ENCODE measurements around the gene GRIK2.

The GRIK2 gene

GRCh38 chr6:101719521-101719920, 326.0 kb downstream of the GRIK2 start:
- DNase-seq (ENCODE audit: low read depth) = no peak

- no peak for DNase-seq (ENCODE audit: low read depth)
Observed at GRCh38 chr6:101722471-101722870, 329.0 kb downstream of the GRIK2 start.

GRCh38 chr6:101722991-101723579, 329.6 kb downstream of the GRIK2 start:
- DNase-seq (ENCODE audit: low read depth) = no peak

GRCh38 chr6:101728388-101728787, 334.9 kb downstream of the GRIK2 start:
- no peak for DNase-seq (ENCODE audit: low read depth)

- DNase-seq (ENCODE audit: low read depth) = no peak
Observed at GRCh38 chr6:101728956-101729355, 335.4 kb downstream of the GRIK2 start.

- DNase-seq (ENCODE audit: low read depth) = no peak
Observed at GRCh38 chr6:101730954-101731353, 337.4 kb downstream of the GRIK2 start.

GRCh38 chr6:101733899-101734298, 340.4 kb downstream of the GRIK2 start:
- DNase-seq (ENCODE audit: low read depth) = no peak

- no peak for DNase-seq (ENCODE audit: low read depth)
Observed at GRCh38 chr6:101738481-101738880, 345.0 kb downstream of the GRIK2 start.

GRCh38 chr6:101740631-101741030, 347.1 kb downstream of the GRIK2 start:
- DNase-seq (ENCODE audit: low read depth) = no peak

GRCh38 chr6:101741474-101742171, 348.1 kb downstream of the GRIK2 start:
- no peak for DNase-seq (ENCODE audit: low read depth)

- no peak for DNase-seq (ENCODE audit: low read depth)
Observed at GRCh38 chr6:101747160-101747559, 353.7 kb downstream of the GRIK2 start.

- no peak for DNase-seq (ENCODE audit: low read depth)
Observed at GRCh38 chr6:101747716-101748115, 354.2 kb downstream of the GRIK2 start.

GRCh38 chr6:101755931-101756330, 362.4 kb downstream of the GRIK2 start:
- no peak for DNase-seq (ENCODE audit: low read depth)

GRCh38 chr6:101758368-101758767, 364.9 kb downstream of the GRIK2 start:
- no peak for DNase-seq (ENCODE audit: low read depth)

- DNase-seq (ENCODE audit: low read depth) = no peak
Observed at GRCh38 chr6:101760843-101761621, 367.5 kb downstream of the GRIK2 start.

- DNase-seq (ENCODE audit: low read depth) = no peak
Observed at GRCh38 chr6:101762851-101763250, 369.3 kb downstream of the GRIK2 start.

GRCh38 chr6:101765281-101765680, 371.8 kb downstream of the GRIK2 start:
- DNase-seq (ENCODE audit: low read depth) = no peak

- DNase-seq (ENCODE audit: low read depth) = no peak
Observed at GRCh38 chr6:101770116-101770515, 376.6 kb downstream of the GRIK2 start.

- no peak for DNase-seq (ENCODE audit: low read depth)
Observed at GRCh38 chr6:101776919-101777350, 383.4 kb downstream of the GRIK2 start.

GRCh38 chr6:101777646-101778045, 384.1 kb downstream of the GRIK2 start:
- DNase-seq (ENCODE audit: low read depth) = no peak

- DNase-seq (ENCODE audit: low read depth) = no peak
Observed at GRCh38 chr6:101779051-101779844, 385.7 kb downstream of the GRIK2 start.

GRCh38 chr6:101783287-101783686, 389.8 kb downstream of the GRIK2 start:
- DNase-seq (ENCODE audit: low read depth) = no peak
